ENCODE data around the gene MPND. TPM values are rescaled to one million over a fixed set of nuclear protein-coding genes. Genes with fewer than 3 reads are reported as not detected.
"Not testable (repeated sequence)": the region's sequence is repeated elsewhere in the genome, so short reads cannot be mapped to it uniquely, and the experiment has no call there.

MPND gene
- total RNA-seq, 2 donors from 2014 or later = 18.4 to 22.0 TPM

GRCh38 chr19:4328991-4329681, 14.2 kb upstream of the MPND start:
- DNase-seq (ENCODE audit: low spot score in 2 of 2) = peak in 1 of 2 donors; percentile 70
- not testable (repeated sequence) for ATAC-seq, H3K9me3 Mint-ChIP-seq
- peak overlapping the region; percentile 87 to 94 for H3K27ac Mint-ChIP-seq
- peaks cover 0 to 16% of the 10 kb centered on the region in 2 donors for H3K36me3 Mint-ChIP-seq

GRCh38 chr19:4329858-4330257, 13.5 kb upstream of the MPND start:
- Mint-ChIP-seq H3K27ac (peak overlapping the region in 1 of 2 donors; percentile 87), H3K36me3 (peaks cover 5 to 23% of the 10 kb centered on the region in 2 donors), H3K9me3 (peaks cover 8 to 9% of the 10 kb centered on the region in 2 donors)
- ATAC-seq = no peak
- DNase-seq (ENCODE audit: low spot score in 2 of 2) = no peak

- peaks cover 13 to 17% of the 10 kb centered on the region in 2 donors for H3K9me3 Mint-ChIP-seq
- H3K36me3 Mint-ChIP-seq = peaks cover 10 to 31% of the 10 kb centered on the region in 2 donors
- DNase-seq (ENCODE audit: low spot score in 2 of 2) (no peak), ATAC-seq (no peak)
- peak overlapping the region in 1 of 2 donors; percentile 70 for H3K27ac Mint-ChIP-seq
Observed at GRCh38 chr19:4334929-4335570, 8.3 kb upstream of the MPND start.

GRCh38 chr19:4337906-4338440, 5.4 kb upstream of the MPND start:
- Mint-ChIP-seq H3K36me3 (peaks cover 10 to 25% of the 10 kb centered on the region in 2 donors), H3K27ac (peak overlapping the region; percentile 90 to 94), H3K9me3 (peaks cover 13 to 17% of the 10 kb centered on the region in 2 donors)
- ATAC-seq (no peak), DNase-seq (ENCODE audit: low spot score in 2 of 2) (no peak)

GRCh38 chr19:4338441-4339355, 4.7 kb upstream of the MPND start, which contains the start of gene STAP2:
STAP2 (minus strand) TSS chr19:4338827; CDS start chr19:4338753, 74 bp downstream.
- ATAC-seq = no peak
- peak within 1 kb of the TSS; percentile 90 to 94 for H3K27ac Mint-ChIP-seq
- H3K36me3 Mint-ChIP-seq = peaks cover 10 to 25% of the 10 kb centered on the region in 2 donors
- peaks cover 13 to 17% of the 10 kb centered on the region in 2 donors for H3K9me3 Mint-ChIP-seq
- no peak for DNase-seq (ENCODE audit: low spot score in 2 of 2)

- H3K9me3 Mint-ChIP-seq = no peaks in the 10 kb centered on the region
Observed at GRCh38 chr19:4342314-4342614, 1.1 kb upstream of the MPND start.

GRCh38 chr19:4342615-4343369, 570 bp upstream of the MPND start:
- ATAC-seq (peak; percentile 88 to 92), DNase-seq (ENCODE audit: low spot score in 2 of 2) (peak; percentile 88 to 95)
- Mint-ChIP-seq H3K9me3 (no peaks in the 10 kb centered on the region), H3K27ac (peak overlapping the region; percentile 85 to 95), H3K36me3 (peaks cover 6 to 8% of the 10 kb centered on the region in 2 donors)

More at GRCh38 chr19:4342314-4342614, 1.1 kb upstream of the MPND start:
- no peak for ATAC-seq
- peak overlapping the region in 1 of 2 donors; percentile 85 for H3K27ac Mint-ChIP-seq
- peaks cover 6 to 8% of the 10 kb centered on the region in 2 donors for H3K36me3 Mint-ChIP-seq
- DNase-seq (ENCODE audit: low spot score in 2 of 2) = peak in 1 of 2 donors; percentile 73

GRCh38 chr19:4345342-4346019, 2.1 kb downstream of the MPND start:
- DNase-seq (ENCODE audit: low spot score in 2 of 2) (no peak), ATAC-seq (no peak)
- no peaks in the 10 kb centered on the region for H3K9me3 Mint-ChIP-seq
- H3K27ac Mint-ChIP-seq = no peak overlapping the region
- peaks cover 6 to 8% of the 10 kb centered on the region in 2 donors for H3K36me3 Mint-ChIP-seq

- ATAC-seq (no peak), DNase-seq (ENCODE audit: low spot score in 2 of 2) (no peak)
- peaks cover 6 to 8% of the 10 kb centered on the region in 2 donors for H3K36me3 Mint-ChIP-seq
- H3K9me3 Mint-ChIP-seq = no peaks in the 10 kb centered on the region
- no peak overlapping the region for H3K27ac Mint-ChIP-seq
Observed at GRCh38 chr19:4346020-4346383, 2.6 kb downstream of the MPND start.

- Mint-ChIP-seq H3K36me3 (peaks cover 6 to 8% of the 10 kb centered on the region in 2 donors), H3K27ac (peak overlapping the region in 1 of 2 donors; percentile 17), H3K9me3 (no peaks in the 10 kb centered on the region)
- no peak for DNase-seq (ENCODE audit: low spot score in 2 of 2)
- no peak for ATAC-seq
Observed at GRCh38 chr19:4347521-4347920, 4.2 kb downstream of the MPND start.

- H3K36me3 Mint-ChIP-seq; H3K9me3 Mint-ChIP-seq; DNase-seq (ENCODE audit: low spot score in 2 of 2); ATAC-seq: not testable (repeated sequence)
- peak overlapping the region in 1 of 2 donors; percentile 69 for H3K27ac Mint-ChIP-seq
Observed at GRCh38 chr19:4349225-4349624, 5.9 kb downstream of the MPND start.

- ATAC-seq (no peak), DNase-seq (ENCODE audit: low spot score in 2 of 2) (no peak)
- peaks cover 6 to 8% of the 10 kb centered on the region in 2 donors for H3K36me3 Mint-ChIP-seq
- peak overlapping the region; percentile 45 to 69 for H3K27ac Mint-ChIP-seq
- no peaks in the 10 kb centered on the region for H3K9me3 Mint-ChIP-seq
Observed at GRCh38 chr19:4350111-4350510, 6.7 kb downstream of the MPND start.

- H3K27ac Mint-ChIP-seq = peak overlapping the region in 1 of 2 donors; percentile 39
- H3K36me3 Mint-ChIP-seq = peaks cover 2 to 5% of the 10 kb centered on the region in 2 donors
- ATAC-seq = no peak
- no peak for DNase-seq (ENCODE audit: low spot score in 2 of 2)
- H3K9me3 Mint-ChIP-seq = no peaks in the 10 kb centered on the region
Observed at GRCh38 chr19:4350726-4351125, 7.4 kb downstream of the MPND start.

- Mint-ChIP-seq H3K36me3 (no peaks in the 10 kb centered on the region), H3K27ac (peak overlapping the region in 1 of 2 donors; percentile 77), H3K9me3 (no peaks in the 10 kb centered on the region)
- ATAC-seq = peak; percentile 59 to 68
- peak in 1 of 2 donors; percentile 65 for DNase-seq (ENCODE audit: low spot score in 2 of 2)
Observed at GRCh38 chr19:4352701-4353121, 9.3 kb downstream of the MPND start.

GRCh38 chr19:4354282-4354681, 10.9 kb downstream of the MPND start:
- H3K27ac Mint-ChIP-seq = peak overlapping the region in 1 of 2 donors; percentile 22
- H3K9me3 Mint-ChIP-seq = no peaks in the 10 kb centered on the region
- no peaks in the 10 kb centered on the region for H3K36me3 Mint-ChIP-seq
- ATAC-seq (no peak), DNase-seq (ENCODE audit: low spot score in 2 of 2) (no peak)

All from activated naive CD4-positive, alpha-beta T cell treated with anti-CD3 and anti-CD28 coated beads, Interleukin-2, amount 50 U/mL, for 72 hours (primary cell).